Glomerular endothelial cell (primary cell): ENCODE measurements around the gene NHLRC2. TPM values are rescaled to one million over a fixed set of nuclear protein-coding genes. Genes with fewer than 3 reads are reported as not detected.

Source experiments
- DNase-seq: peaks from one replicate; pipeline ENCODE4 v3.0.0-alpha.2; 2011; ENCODE audit warnings: low read depth, low spot score; ENCODE audit errors: extremely low read depth
- total RNA-seq: library from RNA; depleted of rRNA; stranded (reverse); fragments of >200 nt; gene quantifications from 2 replicates; pipeline ENCODE4 v1.2.3, GENCODE V29; 2015

NHLRC2 gene
- total RNA-seq, 1 donor from 2014 or later = 54.4 TPM

DNA sequence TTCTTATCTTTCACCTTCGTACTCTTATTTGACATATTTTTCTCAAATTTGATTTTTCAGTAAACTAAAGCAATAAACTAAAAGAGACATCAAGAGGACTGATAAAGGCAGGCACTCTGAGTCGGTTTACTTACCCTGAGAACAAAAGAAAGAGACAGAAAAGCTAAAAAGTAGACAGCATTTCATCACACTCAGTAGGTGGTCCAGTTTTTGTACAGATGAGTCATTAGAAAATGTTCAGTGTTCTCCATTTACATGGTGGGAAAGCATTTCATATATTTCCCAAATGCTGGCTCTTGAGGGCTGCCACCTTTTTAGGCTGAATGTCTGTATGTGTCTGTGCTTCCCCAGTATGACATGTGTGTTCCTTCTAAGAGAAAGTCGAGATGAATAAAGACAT is 52.7 kb downstream of the NHLRC2 start:
- DNase-seq = no peak

DNA sequence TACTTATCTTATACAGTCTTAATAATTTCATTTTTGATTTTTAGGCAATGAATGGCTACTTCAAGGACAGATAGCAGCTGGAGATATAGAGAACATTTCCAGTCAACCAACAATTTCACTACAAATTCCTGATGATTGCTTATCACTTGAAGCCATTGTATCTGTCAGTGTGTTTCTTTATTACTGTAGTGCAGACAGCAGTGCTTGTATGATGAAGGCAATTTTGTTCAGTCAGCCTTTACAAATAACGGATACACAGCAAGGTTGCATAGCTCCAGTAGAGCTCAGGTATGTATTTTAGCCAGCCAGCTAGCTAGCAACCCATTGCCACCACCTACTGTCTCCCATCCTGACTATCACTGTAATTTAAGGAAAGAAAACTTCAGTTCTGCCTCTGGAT is 53.8 kb downstream of the NHLRC2 start:
- DNase-seq = no peak

GRCh38 chr10:113911113-113911512 is 56.7 kb downstream of the NHLRC2 start:
- no peak for DNase-seq

- no peak for DNase-seq
Observed at GRCh38 chr10:113911839-113912238, 57.4 kb downstream of the NHLRC2 start.

- no peak for DNase-seq
Observed at GRCh38 chr10:113912582-113912981, 58.1 kb downstream of the NHLRC2 start.

- no peak for DNase-seq
Observed at GRCh38 chr10:113914956-113915355, 60.5 kb downstream of the NHLRC2 start.

- no peak for DNase-seq
Observed at GRCh38 chr10:113915540-113915939, 61.1 kb downstream of the NHLRC2 start.

GRCh38 chr10:113916053-113916452 is 61.6 kb downstream of the NHLRC2 start:
- DNase-seq = no peak

- DNase-seq = no peak
Observed at GRCh38 chr10:113917636-113918035, 63.2 kb downstream of the NHLRC2 start.

- no peak for DNase-seq
Observed at GRCh38 chr10:113920114-113920513, 65.7 kb downstream of the NHLRC2 start.

- DNase-seq = no peak
Observed at GRCh38 chr10:113920875-113921274, 66.4 kb downstream of the NHLRC2 start.

- no peak for DNase-seq
Observed at GRCh38 chr10:113921561-113922370, 67.3 kb downstream of the NHLRC2 start.

DNA sequence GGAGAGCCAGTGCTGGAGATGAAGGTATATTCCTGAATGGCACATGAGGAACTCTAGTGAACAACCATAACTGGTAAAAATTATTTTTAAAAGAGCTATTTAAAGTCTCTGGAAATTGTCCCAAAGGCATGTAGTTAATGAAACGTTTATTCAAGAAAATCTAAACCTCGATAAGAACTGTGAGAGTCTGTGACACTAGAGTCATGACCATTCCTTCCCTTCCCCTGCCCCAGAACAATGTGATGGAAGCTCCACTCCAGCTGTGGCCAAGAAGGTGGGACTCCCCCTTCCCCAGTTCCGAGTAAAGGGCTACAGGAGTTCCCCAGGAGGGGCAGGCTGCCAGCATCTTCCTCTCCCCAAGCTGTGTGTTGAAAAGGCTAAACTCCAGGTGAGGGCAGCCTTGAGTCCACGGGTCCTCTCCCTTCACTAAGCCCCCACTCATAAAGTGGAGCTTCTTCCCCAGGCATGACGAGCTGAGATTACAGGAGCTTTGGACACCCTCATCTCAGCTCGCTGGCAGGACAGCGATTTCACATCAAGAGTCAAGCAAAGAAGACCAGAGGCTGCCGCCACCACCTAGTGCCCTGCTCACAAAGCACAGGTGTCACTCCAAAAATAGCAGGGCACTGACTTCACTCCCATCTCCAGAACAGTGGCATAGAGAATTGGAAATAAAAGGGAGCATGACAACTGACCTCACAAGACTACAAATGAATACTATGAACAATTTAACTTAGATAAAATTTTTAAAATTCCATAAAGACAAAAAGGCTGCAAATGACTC is 68.5 kb downstream of the NHLRC2 start:
- DNase-seq = no peak

DNA sequence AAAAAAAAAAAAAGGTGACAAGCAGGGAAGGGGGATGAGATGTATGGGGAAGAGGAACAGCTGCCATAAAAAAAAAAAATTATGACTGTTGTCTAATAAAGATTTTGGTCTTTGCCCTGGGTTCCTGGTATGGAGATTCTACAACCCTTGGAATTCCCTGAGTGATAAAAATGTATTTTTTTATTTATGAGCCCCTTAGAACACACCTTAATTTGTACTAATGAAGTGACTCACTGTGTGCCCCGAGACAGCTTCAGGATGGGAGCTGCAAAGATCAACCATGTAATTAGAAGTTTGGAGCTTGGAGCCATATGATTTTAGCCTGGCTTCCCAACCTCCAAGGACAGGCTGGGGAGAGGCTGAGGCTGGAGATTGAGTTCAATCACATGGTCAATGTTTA is 69.7 kb downstream of the NHLRC2 start:
- no peak for DNase-seq

GRCh38 chr10:113924664-113925063 is 70.2 kb downstream of the NHLRC2 start:
- no peak for DNase-seq

DNA sequence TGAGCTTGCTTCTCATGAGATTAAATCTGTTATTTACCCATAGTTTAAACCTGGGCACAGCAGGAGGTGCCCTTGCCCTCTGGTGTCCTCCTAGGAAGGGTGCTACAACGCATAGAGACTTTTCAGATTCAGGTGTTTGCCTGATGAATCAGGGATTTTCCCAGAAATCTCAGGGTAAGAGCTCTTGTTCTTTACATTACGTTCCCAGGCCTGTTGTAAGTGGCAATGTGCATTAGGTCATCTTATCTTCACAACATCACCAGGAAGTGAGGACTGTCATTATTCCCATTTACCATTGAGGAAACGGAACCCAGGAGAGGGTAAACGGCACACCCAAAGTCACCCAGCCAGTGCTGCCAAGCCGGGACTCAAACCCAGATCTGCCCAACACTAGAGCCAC is 73.0 kb downstream of the NHLRC2 start:
- DNase-seq = no peak

DNA sequence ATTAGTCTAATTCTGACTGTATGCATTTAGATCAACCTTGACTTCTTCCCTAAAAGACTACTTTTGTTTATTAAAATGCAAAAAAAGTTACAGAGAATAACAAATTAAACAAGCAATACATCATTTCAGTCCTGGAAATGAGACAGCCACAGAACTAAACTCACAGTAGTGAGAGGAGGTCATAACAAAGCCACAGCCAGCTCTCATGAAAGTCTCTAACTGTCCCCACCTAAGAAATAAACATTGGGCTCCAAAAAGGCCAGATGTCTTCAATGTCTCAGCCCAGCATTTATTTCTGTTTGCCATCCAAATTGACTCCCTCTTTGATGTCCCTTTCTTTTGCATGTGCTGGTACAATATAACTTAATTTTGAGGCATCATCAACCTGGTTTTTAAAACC is 74.4 kb downstream of the NHLRC2 start:
- no peak for DNase-seq

- DNase-seq = no peak
Observed at GRCh38 chr10:113929522-113929921, 75.1 kb downstream of the NHLRC2 start.

- peak; percentile 42 for DNase-seq
Observed at GRCh38 chr10:113930482-113931057, 76.1 kb downstream of the NHLRC2 start.

GRCh38 chr10:113932854-113933253 is 78.4 kb downstream of the NHLRC2 start:
- no peak for DNase-seq

DNA sequence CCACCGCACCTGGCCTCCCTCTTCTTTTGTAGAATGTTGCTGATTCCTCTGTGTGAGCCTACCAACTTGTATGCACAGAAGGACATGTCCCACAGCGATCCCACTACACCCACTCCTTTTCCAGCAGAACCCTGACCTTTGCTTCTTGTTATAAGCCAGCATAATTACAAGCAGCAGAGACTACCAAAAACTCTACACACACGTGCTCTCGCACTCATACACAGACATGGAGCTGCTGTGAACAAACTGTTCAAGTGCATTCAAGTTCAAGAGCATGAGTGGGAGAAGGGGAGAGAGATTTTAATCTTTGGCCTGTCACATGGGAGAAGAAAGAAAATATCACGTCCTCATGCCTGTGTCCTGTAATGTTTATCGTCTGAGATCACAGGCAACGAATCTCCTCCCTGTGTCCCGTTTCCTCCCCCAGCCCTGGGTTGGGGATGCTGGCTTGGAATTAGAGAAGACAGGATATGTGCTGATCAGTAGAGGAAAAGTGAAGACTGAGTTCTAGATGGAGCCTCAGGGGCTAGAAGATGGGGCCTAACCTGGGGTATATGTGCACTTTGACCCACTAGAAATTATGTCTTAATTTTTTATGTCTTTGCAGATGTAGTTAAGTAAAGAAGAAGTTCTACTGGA is 79.6 kb downstream of the NHLRC2 start:
- no peak for DNase-seq
